ENCODE measurements around the gene GRIK4. TPM values are rescaled to one million over a fixed set of nuclear protein-coding genes. Genes with fewer than 3 reads are reported as not detected.

The GRIK4 gene
- total RNA-seq, 1 donor from 2014 or later: 2.2 TPM

DNA sequence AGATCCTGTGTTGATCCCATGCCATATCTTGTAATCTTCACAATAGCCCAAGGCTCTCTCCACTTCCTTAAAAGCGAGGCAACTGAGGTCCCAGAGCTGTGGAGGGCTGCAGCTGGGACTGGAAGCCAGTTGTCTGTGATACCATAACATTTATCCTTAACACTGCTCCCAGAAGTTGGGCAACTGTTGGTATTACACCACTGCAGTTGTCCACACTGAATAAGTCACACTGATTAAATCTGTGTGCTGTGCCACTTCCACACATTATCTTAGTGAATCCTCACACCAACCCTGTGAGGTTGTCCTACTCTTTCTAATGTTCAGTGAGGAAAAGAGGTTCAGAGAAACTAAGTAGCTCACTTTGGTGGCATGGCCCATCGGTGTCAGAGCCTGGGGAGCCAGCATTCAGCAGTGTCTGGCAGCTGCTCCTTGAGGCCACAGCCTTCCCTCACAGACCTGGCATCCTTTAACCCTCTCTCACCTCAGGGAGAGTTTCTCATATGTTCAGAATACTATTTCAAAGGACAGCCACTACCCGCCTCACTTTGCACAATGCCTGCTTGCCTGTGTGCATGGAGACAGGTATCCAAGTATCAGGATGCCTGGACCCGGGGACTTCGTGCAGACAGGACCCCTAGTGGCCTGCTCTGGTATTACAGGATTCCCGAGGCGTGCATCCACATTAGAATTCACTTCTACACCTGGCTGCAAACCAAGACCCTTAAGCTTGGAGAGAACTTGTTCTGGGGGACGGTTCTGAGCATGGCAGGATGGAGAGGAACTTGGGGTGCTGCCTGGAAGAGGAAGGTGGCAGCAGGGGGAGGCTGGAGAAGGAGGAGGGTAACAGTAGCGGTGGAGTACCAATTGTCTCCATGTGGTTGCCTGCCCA is 290.5 kb downstream of the GRIK4 start:
- Mint-ChIP-seq H3K4me3 (ENCODE audit: unreplicated experiment) (no peak overlapping the region), H3K27me3 (ENCODE audit: low read depth, unreplicated experiment) (peaks cover 24% of the 10 kb centered on the region), H3K9me3 (ENCODE audit: unreplicated experiment) (no peaks in the 10 kb centered on the region), H3K4me1 (ENCODE audit: low read depth, unreplicated experiment) (peaks cover 3% of the 10 kb centered on the region), H3K27ac (ENCODE audit: unreplicated experiment) (no peak overlapping the region), H3K36me3 (ENCODE audit: low read depth, unreplicated experiment) (no peaks in the 10 kb centered on the region)
- FAIRE-seq (peak; percentile 26), DNase-seq (ENCODE audit: low read depth) (peak; percentile 30)
- no peak overlapping the region for H3K4me2 ChIP-seq (ENCODE audit: low read length)
- no peak overlapping the region for H3K27ac ChIP-seq (ENCODE audit: low read depth, low read length)
- no peaks in the 10 kb centered on the region for H3K36me3 ChIP-seq (ENCODE audit: insufficient read depth, low read length)
- no peak overlapping the region for H3K9ac ChIP-seq (ENCODE audit: low read length)
- TF ChIP-seq, protein P1, sequence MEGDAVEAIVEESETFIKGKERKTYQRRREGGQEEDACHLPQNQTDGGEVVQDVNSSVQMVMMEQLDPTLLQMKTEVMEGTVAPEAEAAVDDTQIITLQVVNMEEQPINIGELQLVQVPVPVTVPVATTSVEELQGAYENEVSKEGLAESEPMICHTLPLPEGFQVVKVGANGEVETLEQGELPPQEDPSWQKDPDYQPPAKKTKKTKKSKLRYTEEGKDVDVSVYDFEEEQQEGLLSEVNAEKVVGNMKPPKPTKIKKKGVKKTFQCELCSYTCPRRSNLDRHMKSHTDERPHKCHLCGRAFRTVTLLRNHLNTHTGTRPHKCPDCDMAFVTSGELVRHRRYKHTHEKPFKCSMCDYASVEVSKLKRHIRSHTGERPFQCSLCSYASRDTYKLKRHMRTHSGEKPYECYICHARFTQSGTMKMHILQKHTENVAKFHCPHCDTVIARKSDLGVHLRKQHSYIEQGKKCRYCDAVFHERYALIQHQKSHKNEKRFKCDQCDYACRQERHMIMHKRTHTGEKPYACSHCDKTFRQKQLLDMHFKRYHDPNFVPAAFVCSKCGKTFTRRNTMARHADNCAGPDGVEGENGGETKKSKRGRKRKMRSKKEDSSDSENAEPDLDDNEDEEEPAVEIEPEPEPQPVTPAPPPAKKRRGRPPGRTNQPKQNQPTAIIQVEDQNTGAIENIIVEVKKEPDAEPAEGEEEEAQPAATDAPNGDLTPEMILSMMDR (IDR thresholded peaks at IDR 0.05; ENCODE audit: insufficient read depth, low read depth, low read length): peak; percentile 82
- TF ChIP-seq EZH2 (IDR thresholded peaks at IDR 0.05; ENCODE audit: insufficient read depth, low read length): no peak
- no peaks in the 10 kb centered on the region for H3K27me3 ChIP-seq (ENCODE audit: insufficient read depth, low read length)
- no peak overlapping the region for H3K4me3 ChIP-seq (ENCODE audit: insufficient read depth, low read depth, low read length)
- H3K9me3 ChIP-seq (ENCODE audit: insufficient read depth, low read depth, low read length): no peaks in the 10 kb centered on the region
- H3K4me1 ChIP-seq (ENCODE audit: insufficient read depth, low read length): peaks cover 5% of the 10 kb centered on the region
- no peak overlapping the region for H2AFZ ChIP-seq (ENCODE audit: low read depth, low read length)
- no peaks in the 10 kb centered on the region for H4K20me1 ChIP-seq (ENCODE audit: insufficient read depth, low read length)
- no peaks in the 10 kb centered on the region for H3K79me2 ChIP-seq (ENCODE audit: insufficient read depth, low read length)

DNA sequence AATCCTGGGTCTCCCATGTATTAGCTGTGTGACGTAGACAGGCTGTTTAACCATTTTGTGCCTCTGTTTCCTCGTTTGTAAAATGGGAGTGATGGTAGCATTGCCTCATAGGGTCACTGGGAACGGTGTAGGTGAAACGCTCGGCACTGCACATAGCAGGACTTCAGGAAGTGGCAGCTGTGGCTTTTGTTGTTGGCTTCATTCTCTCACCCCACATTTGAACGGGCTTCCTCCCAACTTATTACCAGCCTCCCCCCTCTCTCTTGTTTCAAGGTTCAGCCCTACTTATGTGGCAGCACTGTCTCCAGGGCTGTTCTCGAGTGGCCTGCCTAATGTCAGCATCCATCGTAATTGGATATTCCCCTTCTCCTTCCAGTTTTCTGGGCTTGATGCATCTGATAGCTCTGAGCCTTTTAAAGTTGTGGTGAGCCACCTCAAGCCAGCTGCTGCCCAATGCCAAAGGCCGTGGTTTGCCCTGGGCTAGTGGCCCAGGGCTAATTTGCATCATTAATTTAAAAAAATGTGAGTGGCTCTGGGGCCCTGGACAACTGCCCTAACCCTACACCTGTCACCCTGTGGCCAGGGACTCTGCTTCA is 294.5 kb downstream of the GRIK4 start:
- H3K27ac Mint-ChIP-seq (ENCODE audit: unreplicated experiment): no peak overlapping the region
- H3K36me3 Mint-ChIP-seq (ENCODE audit: low read depth, unreplicated experiment): no peaks in the 10 kb centered on the region
- H3K27me3 Mint-ChIP-seq (ENCODE audit: low read depth, unreplicated experiment): peaks cover 22% of the 10 kb centered on the region

More for the DNA sequence above, 294.5 kb downstream of the GRIK4 start:
- FAIRE-seq (no peak), DNase-seq (ENCODE audit: low read depth) (no peak)
- H3K79me2 ChIP-seq (ENCODE audit: insufficient read depth, low read length): no peaks in the 10 kb centered on the region
- H2AFZ ChIP-seq (ENCODE audit: low read depth, low read length): no peak overlapping the region
- H3K4me2 ChIP-seq (ENCODE audit: low read length): no peak overlapping the region
- peaks cover 18% of the 10 kb centered on the region for H3K4me1 Mint-ChIP-seq (ENCODE audit: low read depth, unreplicated experiment)
- no peaks in the 10 kb centered on the region for H3K9me3 ChIP-seq (ENCODE audit: insufficient read depth, low read depth, low read length)
- H3K9ac ChIP-seq (ENCODE audit: low read length): no peak overlapping the region
- TF ChIP-seq EZH2 (IDR thresholded peaks at IDR 0.05; ENCODE audit: insufficient read depth, low read length): no peak
- TF ChIP-seq, protein P1 (IDR thresholded peaks at IDR 0.05; ENCODE audit: insufficient read depth, low read depth, low read length): no peak
- no peaks in the 10 kb centered on the region for H3K9me3 Mint-ChIP-seq (ENCODE audit: unreplicated experiment)
- no peaks in the 10 kb centered on the region for H4K20me1 ChIP-seq (ENCODE audit: insufficient read depth, low read length)
- H3K4me1 ChIP-seq (ENCODE audit: insufficient read depth, low read length): peaks cover 14% of the 10 kb centered on the region
- H3K27me3 ChIP-seq (ENCODE audit: insufficient read depth, low read length): no peaks in the 10 kb centered on the region
- H3K27ac ChIP-seq (ENCODE audit: low read depth, low read length): no peak overlapping the region
- no peak overlapping the region for H3K4me3 Mint-ChIP-seq (ENCODE audit: unreplicated experiment)
- H3K4me3 ChIP-seq (ENCODE audit: insufficient read depth, low read depth, low read length): no peak overlapping the region
- no peaks in the 10 kb centered on the region for H3K36me3 ChIP-seq (ENCODE audit: insufficient read depth, low read length)
